HG03280 (cell line): Measurements from ENCODE around the gene PGM2L1.
A peak's percentile ranks its signal among the peaks of the same experiment; 100 is the strongest.
"Not testable (repeated sequence)": the region's sequence is repeated elsewhere in the genome, so short reads cannot be mapped to it uniquely, and the experiment has no call there.

Source experiments
- ATAC-seq: cut with Tn5 transposase; IDR thresholded peaks from one replicate; pipeline ENCODE4 v1.9.1; 2021; ENCODE audit warnings: mild to moderate bottlenecking, moderate library complexity; ENCODE audit not compliant: unreplicated experiment

PGM2L1 gene

GRCh38 chr11:74403607-74404321 is 5.5 kb upstream of the PGM2L1 start:
- ATAC-seq = no peak

- ATAC-seq = no peak
These were observed 2.4 kb upstream of the PGM2L1 start for GRCh38 chr11:74400606-74401005.

GRCh38 chr11:74397501-74398243 is 561 bp downstream of the PGM2L1 start:
- peak; percentile 6 for ATAC-seq

GRCh38 chr11:74392256-74392655 is 6.0 kb downstream of the PGM2L1 start:
- no peak for ATAC-seq

GRCh38 chr11:74391193-74391592 is 7.0 kb downstream of the PGM2L1 start:
- no peak for ATAC-seq

GRCh38 chr11:74390697-74391096 is 7.5 kb downstream of the PGM2L1 start:
- no peak for ATAC-seq

GRCh38 chr11:74388678-74389327 is 9.4 kb downstream of the PGM2L1 start:
- no peak for ATAC-seq

- no peak for ATAC-seq
These were observed 13.6 kb downstream of the PGM2L1 start for GRCh38 chr11:74384641-74385040.

GRCh38 chr11:74380746-74381439 is 17.3 kb downstream of the PGM2L1 start:
- ATAC-seq = no peak

GRCh38 chr11:74377689-74378088 is 20.5 kb downstream of the PGM2L1 start:
- ATAC-seq = no peak

- ATAC-seq = no peak
These were observed 24.9 kb downstream of the PGM2L1 start for GRCh38 chr11:74373382-74373781.

- no peak for ATAC-seq
These were observed 26.8 kb downstream of the PGM2L1 start for GRCh38 chr11:74371269-74372052.

GRCh38 chr11:74370123-74370522 is 28.1 kb downstream of the PGM2L1 start:
- ATAC-seq = no peak

GRCh38 chr11:74367881-74368280 is 30.4 kb downstream of the PGM2L1 start:
- ATAC-seq = no peak

- no peak for ATAC-seq
These were observed 31.7 kb downstream of the PGM2L1 start for GRCh38 chr11:74366576-74366975.

GRCh38 chr11:74365805-74366204 is 32.4 kb downstream of the PGM2L1 start:
- not testable (repeated sequence) for ATAC-seq

GRCh38 chr11:74357449-74357848 is 40.8 kb downstream of the PGM2L1 start:
- ATAC-seq = no peak

GRCh38 chr11:74355626-74356025 is 42.6 kb downstream of the PGM2L1 start:
- no peak for ATAC-seq

GRCh38 chr11:74354036-74354435 is 44.2 kb downstream of the PGM2L1 start:
- ATAC-seq = no peak

- no peak for ATAC-seq
These were observed 50.9 kb downstream of the PGM2L1 start for GRCh38 chr11:74347381-74347780.

- no peak for ATAC-seq
These were observed 52.8 kb downstream of the PGM2L1 start for GRCh38 chr11:74345420-74345819.
